ENCODE measurements around the gene LAIR2. TPM values are rescaled to one million over a fixed set of nuclear protein-coding genes. Genes with fewer than 3 reads are reported as not detected.
A peak's percentile ranks its signal among the peaks of the same experiment; 100 is the strongest.

The LAIR2 gene
- polyA plus RNA-seq, 6 donors from 2014 or later, result 0.55 to 0.93 (median 0.66) TPM; not detected in 3

GRCh38 chr19:54534156-54534555 lies 31.5 kb downstream of the LAIR2 start:
- H3K27ac Mint-ChIP-seq, result peak overlapping the region in 2 of 6 donors; percentile 49 to 60
- no peak overlapping the region for H3K4me3 Mint-ChIP-seq
- no peaks in the 10 kb centered on the region for H3K9me3 Mint-ChIP-seq
- ATAC-seq (ENCODE audit: low read depth in 2 of 2) (no peak), DNase-seq (no peak)
- peaks cover 6 to 27% (median 8%) of the 10 kb centered on the region in 3 donors for H3K27me3 Mint-ChIP-seq
- H3K36me3 Mint-ChIP-seq, result peaks cover 0 to 5% of the 10 kb centered on the region in 2 donors
- peaks cover 10 to 25% (median 22%) of the 10 kb centered on the region in 3 donors for H3K4me1 Mint-ChIP-seq

- Mint-ChIP-seq H3K36me3 (peaks cover 0 to 5% of the 10 kb centered on the region in 2 donors), H3K27me3 (peaks cover 6 to 26% (median 8%) of the 10 kb centered on the region in 3 donors), H3K4me1 (peaks cover 10 to 25% (median 22%) of the 10 kb centered on the region in 3 donors), H3K9me3 (no peaks in the 10 kb centered on the region), H3K4me3 (no peak overlapping the region), H3K27ac (peak overlapping the region in 2 of 6 donors; percentile 3 to 78)
- DNase-seq, result no peak
- ATAC-seq (ENCODE audit: low read depth in 2 of 2), result no peak
Observed at GRCh38 chr19:54535601-54536000, 33.0 kb downstream of the LAIR2 start.

- Mint-ChIP-seq H3K27me3 (peaks cover 6 to 26% (median 8%) of the 10 kb centered on the region in 3 donors), H3K36me3 (peaks cover 0 to 5% of the 10 kb centered on the region in 2 donors), H3K4me1 (peaks cover 10 to 28% (median 28%) of the 10 kb centered on the region in 3 donors), H3K4me3 (no peak overlapping the region), H3K27ac (peak overlapping the region in 1 of 6 donors; percentile 76), H3K9me3 (no peaks in the 10 kb centered on the region)
- no peak for DNase-seq
- no peak for ATAC-seq (ENCODE audit: low read depth in 2 of 2)
Observed at GRCh38 chr19:54536956-54537355, 34.3 kb downstream of the LAIR2 start.

GRCh38 chr19:54541712-54542111 lies 39.1 kb downstream of the LAIR2 start:
- Mint-ChIP-seq H3K27me3 (peaks cover 0 to 8% (median 6%) of the 10 kb centered on the region in 3 donors), H3K4me3 (no peak overlapping the region), H3K36me3 (peaks cover 5 to 7% of the 10 kb centered on the region in 2 donors), H3K9me3 (no peaks in the 10 kb centered on the region), H3K27ac (peak overlapping the region in 1 of 6 donors; percentile 75), H3K4me1 (peaks cover 5 to 17% (median 12%) of the 10 kb centered on the region in 3 donors)
- DNase-seq (no peak), ATAC-seq (ENCODE audit: low read depth in 2 of 2) (no peak)

GRCh38 chr19:54548806-54549205 lies 46.2 kb downstream of the LAIR2 start:
- Mint-ChIP-seq H3K27me3 (peaks cover 7 to 19% (median 8%) of the 10 kb centered on the region in 3 donors), H3K4me1 (peaks cover 16 to 21% (median 16%) of the 10 kb centered on the region in 3 donors), H3K36me3 (peaks cover 0 to 7% of the 10 kb centered on the region in 2 donors), H3K4me3 (no peak overlapping the region), H3K27ac (no peak overlapping the region), H3K9me3 (peaks cover 0 to 5% (median 0%) of the 10 kb centered on the region in 7 donors)
- ATAC-seq (ENCODE audit: low read depth in 2 of 2) (no peak), DNase-seq (no peak)

- no peak overlapping the region for H3K27ac Mint-ChIP-seq
- H3K4me3 Mint-ChIP-seq, result peak overlapping the region in 1 of 8 donors; percentile 2
- DNase-seq (no peak), ATAC-seq (ENCODE audit: low read depth in 2 of 2) (no peak)
- peaks cover 16 to 21% (median 16%) of the 10 kb centered on the region in 3 donors for H3K4me1 Mint-ChIP-seq
- peaks cover 0 to 5% (median 0%) of the 10 kb centered on the region in 7 donors for H3K9me3 Mint-ChIP-seq
- peaks cover 7 to 19% (median 8%) of the 10 kb centered on the region in 3 donors for H3K27me3 Mint-ChIP-seq
- H3K36me3 Mint-ChIP-seq, result peaks cover 0 to 7% of the 10 kb centered on the region in 2 donors
Observed at GRCh38 chr19:54549224-54549623, 46.6 kb downstream of the LAIR2 start.

- DNase-seq, result no peak
- Mint-ChIP-seq H3K27me3 (peaks cover 7 to 21% (median 12%) of the 10 kb centered on the region in 3 donors), H3K36me3 (peaks cover 0 to under 1% of the 10 kb centered on the region in 2 donors), H3K27ac (no peak overlapping the region), H3K9me3 (peaks cover 0 to 5% (median 0%) of the 10 kb centered on the region in 7 donors), H3K4me1 (peaks cover 11 to 21% (median 16%) of the 10 kb centered on the region in 3 donors), H3K4me3 (no peak overlapping the region)
- ATAC-seq (ENCODE audit: low read depth in 2 of 2), result peak; percentile 40 to 46
Observed at GRCh38 chr19:54551293-54551692, 48.7 kb downstream of the LAIR2 start.

- peak overlapping the region in 1 of 6 donors; percentile 29 for H3K27ac Mint-ChIP-seq
Observed at GRCh38 chr19:54551950-54552912, 49.6 kb downstream of the LAIR2 start.

GRCh38 chr19:54552913-54553310 lies 50.3 kb downstream of the LAIR2 start:
- ATAC-seq (ENCODE audit: low read depth in 2 of 2) (no peak), DNase-seq (no peak)
- Mint-ChIP-seq H3K36me3 (no peaks in the 10 kb centered on the region), H3K4me1 (peaks cover 11 to 21% (median 16%) of the 10 kb centered on the region in 3 donors), H3K27me3 (peaks cover 7 to 20% (median 12%) of the 10 kb centered on the region in 3 donors), H3K27ac (peak overlapping the region in 1 of 6 donors; percentile 57), H3K4me3 (no peak overlapping the region), H3K9me3 (peaks cover 0 to 5% (median 0%) of the 10 kb centered on the region in 7 donors)

More at GRCh38 chr19:54551950-54552912, 49.6 kb downstream of the LAIR2 start:
- ATAC-seq (ENCODE audit: low read depth in 2 of 2) (peak in 1 of 2 donors; percentile 37), DNase-seq (no peak)
- peaks cover 11 to 21% (median 16%) of the 10 kb centered on the region in 3 donors for H3K4me1 Mint-ChIP-seq
- H3K27me3 Mint-ChIP-seq, result peaks cover 7 to 20% (median 12%) of the 10 kb centered on the region in 3 donors
- no peaks in the 10 kb centered on the region for H3K36me3 Mint-ChIP-seq
- H3K9me3 Mint-ChIP-seq, result peaks cover 0 to 5% (median 0%) of the 10 kb centered on the region in 7 donors
- H3K4me3 Mint-ChIP-seq, result peak overlapping the region in 1 of 8 donors; percentile 2

GRCh38 chr19:54554006-54554405 lies 51.4 kb downstream of the LAIR2 start:
- no peak for DNase-seq
- Mint-ChIP-seq H3K36me3 (no peaks in the 10 kb centered on the region), H3K27me3 (peaks cover 7 to 20% (median 12%) of the 10 kb centered on the region in 3 donors), H3K27ac (no peak overlapping the region), H3K4me3 (no peak overlapping the region), H3K9me3 (peaks cover 0 to 5% (median 0%) of the 10 kb centered on the region in 7 donors), H3K4me1 (peaks cover 11 to 21% (median 16%) of the 10 kb centered on the region in 3 donors)
- no peak for ATAC-seq (ENCODE audit: low read depth in 2 of 2)

GRCh38 chr19:54554896-54555295 lies 52.3 kb downstream of the LAIR2 start:
- Mint-ChIP-seq H3K4me1 (peaks cover 11 to 19% (median 16%) of the 10 kb centered on the region in 3 donors), H3K4me3 (no peak overlapping the region), H3K9me3 (peaks cover 0 to 5% (median 0%) of the 10 kb centered on the region in 7 donors), H3K27me3 (peaks cover 7 to 20% (median 12%) of the 10 kb centered on the region in 3 donors), H3K27ac (no peak overlapping the region), H3K36me3 (no peaks in the 10 kb centered on the region)
- ATAC-seq (ENCODE audit: low read depth in 2 of 2) (no peak), DNase-seq (no peak)

- H3K36me3 Mint-ChIP-seq, result no peaks in the 10 kb centered on the region
- peaks cover 0 to 5% (median 0%) of the 10 kb centered on the region in 7 donors for H3K9me3 Mint-ChIP-seq
- peaks cover 11 to 15% (median 14%) of the 10 kb centered on the region in 3 donors for H3K4me1 Mint-ChIP-seq
- ATAC-seq (ENCODE audit: low read depth in 2 of 2) (no peak), DNase-seq (no peak)
- H3K27ac Mint-ChIP-seq, result no peak overlapping the region
- peaks cover 11 to 20% (median 12%) of the 10 kb centered on the region in 3 donors for H3K27me3 Mint-ChIP-seq
- H3K4me3 Mint-ChIP-seq, result no peak overlapping the region
Observed at GRCh38 chr19:54556194-54556593, 53.6 kb downstream of the LAIR2 start.

- H3K4me1 Mint-ChIP-seq, result peaks cover 0 to 3% (median 0%) of the 10 kb centered on the region in 3 donors
- H3K27me3 Mint-ChIP-seq, result peaks cover 4 to 11% (median 9%) of the 10 kb centered on the region in 3 donors
- no peaks in the 10 kb centered on the region for H3K9me3 Mint-ChIP-seq
- no peaks in the 10 kb centered on the region for H3K36me3 Mint-ChIP-seq
- H3K27ac Mint-ChIP-seq, result no peak overlapping the region
- H3K4me3 Mint-ChIP-seq, result no peak overlapping the region
- ATAC-seq (ENCODE audit: low read depth in 2 of 2), result no peak
- DNase-seq, result no peak
Observed at GRCh38 chr19:54558339-54558738, 55.7 kb downstream of the LAIR2 start.

All from naive B cell (primary cell).